ENCODE results near the gene DPP6. TPM values are rescaled to one million over a fixed set of nuclear protein-coding genes. Genes with fewer than 3 reads are reported as not detected.

Gene DPP6
- total RNA-seq, 1 experiment from 2014 or later, result not detected

- DNase-seq, result no peak
- no peak overlapping the region for H3K4me2 ChIP-seq
- no peaks in the 10 kb centered on the region for H3K79me2 ChIP-seq (ENCODE audit: low read depth)
- CTCF ChIA-PET, result no interaction called here
- no peak overlapping the region for H3K4me3 ChIP-seq
- H3K36me3 ChIP-seq (ENCODE audit: low read depth), result no peaks in the 10 kb centered on the region
- no peak overlapping the region for H3K27ac ChIP-seq
- H4K20me1 ChIP-seq (ENCODE audit: insufficient read depth), result no peaks in the 10 kb centered on the region
- no TSS peak for BruUV-seq (replicated peaks)
- no peaks in the 10 kb centered on the region for H3K4me1 ChIP-seq (replicated peaks; ENCODE audit: insufficient read depth)
- H3F3A ChIP-seq (ENCODE audit: insufficient read depth, low read depth), result no peaks in the 10 kb centered on the region; the same call in 1 of the 2 replicates
- peaks cover 97% of the 10 kb centered on the region for H3K27me3 ChIP-seq (ENCODE audit: insufficient read depth, low read depth)
- H3K9me2 ChIP-seq (ENCODE audit: insufficient read depth), result no peaks in the 10 kb centered on the region
- intact Hi-C loops (cut with micrococcal nuclease; ENCODE audit: unreplicated experiment), result no loop called here
- no peaks in the 10 kb centered on the region for H3K9me3 ChIP-seq (ENCODE audit: insufficient read depth, low read depth)
- TF ChIP-seq EZH2 (IDR thresholded peaks at IDR 0.05; ENCODE audit: low read depth) (no peak; the same call in 1 of the 2 replicates), CTCF (conservative IDR thresholded peaks at IDR 0.05) (no peak)
- POLR2A ChIA-PET (ENCODE audit: unreplicated experiment), result no interaction called here
- H2AFZ ChIP-seq, result no peak overlapping the region
Measured at GRCh38 chr7:154841731-154842331, 789.6 kb downstream of the DPP6 start.

DNA sequence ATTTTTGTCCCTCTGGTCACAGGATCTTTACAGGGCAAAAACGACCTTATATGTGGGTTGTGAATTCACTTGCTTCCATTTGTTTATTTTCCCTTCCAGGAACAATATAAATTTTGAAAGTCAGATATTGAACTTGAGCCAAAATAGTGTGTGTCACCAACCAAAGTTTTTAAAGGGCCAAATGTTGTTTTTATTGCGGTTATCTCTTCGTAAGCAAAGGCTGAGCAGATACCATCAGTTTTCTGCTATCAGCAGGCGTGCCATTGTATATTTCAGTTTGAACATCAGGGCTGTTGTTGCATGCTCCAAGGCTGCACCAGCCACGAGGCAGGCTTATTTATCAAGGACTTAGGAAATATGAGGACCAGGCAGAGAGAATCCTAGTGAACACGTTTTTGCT lies 790.4 kb downstream of the DPP6 start:
- Histone ChIP-seq H2AFZ (no peak overlapping the region), H3K27me3 (ENCODE audit: insufficient read depth, low read depth) (peaks cover 97% of the 10 kb centered on the region), H3K4me2 (no peak overlapping the region), H3K36me3 (ENCODE audit: low read depth) (no peaks in the 10 kb centered on the region), H3K4me3 (no peak overlapping the region), H3K9me3 (ENCODE audit: insufficient read depth, low read depth) (no peaks in the 10 kb centered on the region), H3K27ac (no peak overlapping the region), H3K9me2 (ENCODE audit: insufficient read depth) (no peaks in the 10 kb centered on the region), H3K79me2 (ENCODE audit: low read depth) (no peaks in the 10 kb centered on the region), H3K4me1 (replicated peaks; ENCODE audit: insufficient read depth) (no peaks in the 10 kb centered on the region), H3F3A (ENCODE audit: insufficient read depth, low read depth) (no peaks in the 10 kb centered on the region), H4K20me1 (ENCODE audit: insufficient read depth) (no peaks in the 10 kb centered on the region)
- no peak for DNase-seq
- no TSS peak for BruUV-seq (replicated peaks)
- intact Hi-C loops (cut with micrococcal nuclease; ENCODE audit: unreplicated experiment), result no loop called here
- POLR2A ChIA-PET (ENCODE audit: unreplicated experiment), result no interaction called here
- TF ChIP-seq EZH2 (IDR thresholded peaks at IDR 0.05; ENCODE audit: low read depth) (no peak), CTCF (conservative IDR thresholded peaks at IDR 0.05) (no peak)
- CTCF ChIA-PET, result no interaction called here

- Histone ChIP-seq H3K36me3 (ENCODE audit: low read depth) (no peaks in the 10 kb centered on the region), H3K79me2 (ENCODE audit: low read depth) (no peaks in the 10 kb centered on the region), H3K4me2 (no peak overlapping the region), H3K4me3 (no peak overlapping the region), H3K27me3 (ENCODE audit: insufficient read depth, low read depth) (peaks cover 96% of the 10 kb centered on the region), H3K9me3 (ENCODE audit: insufficient read depth, low read depth) (no peaks in the 10 kb centered on the region), H3K27ac (no peak overlapping the region), H3K4me1 (replicated peaks; ENCODE audit: insufficient read depth) (no peaks in the 10 kb centered on the region), H3K9me2 (ENCODE audit: insufficient read depth) (no peaks in the 10 kb centered on the region), H2AFZ (no peak overlapping the region), H4K20me1 (ENCODE audit: insufficient read depth) (no peaks in the 10 kb centered on the region), H3F3A (ENCODE audit: insufficient read depth, low read depth) (no peaks in the 10 kb centered on the region)
- BruUV-seq (replicated peaks), result no TSS peak
- DNase-seq, result no peak
- intact Hi-C loops (cut with micrococcal nuclease; ENCODE audit: unreplicated experiment), result no loop called here
- CTCF ChIA-PET, result no interaction called here
- POLR2A ChIA-PET (ENCODE audit: unreplicated experiment), result no interaction called here
- TF ChIP-seq CTCF (conservative IDR thresholded peaks at IDR 0.05) (no peak), EZH2 (IDR thresholded peaks at IDR 0.05; ENCODE audit: low read depth) (no peak)
Measured at GRCh38 chr7:154843670-154844237, 791.6 kb downstream of the DPP6 start.
